ENCODE data around the gene OR6F1. TPM values are rescaled to one million over a fixed set of nuclear protein-coding genes. Genes with fewer than 3 reads are reported as not detected.
A peak's percentile ranks its signal among the peaks of the same experiment; 100 is the strongest.
"Not testable (repeated sequence)": the region's sequence is repeated elsewhere in the genome, so short reads cannot be mapped to it uniquely, and the experiment has no call there.

Gene OR6F1
- total RNA-seq, 1 donor from 2014 or later: not detected

DNA sequence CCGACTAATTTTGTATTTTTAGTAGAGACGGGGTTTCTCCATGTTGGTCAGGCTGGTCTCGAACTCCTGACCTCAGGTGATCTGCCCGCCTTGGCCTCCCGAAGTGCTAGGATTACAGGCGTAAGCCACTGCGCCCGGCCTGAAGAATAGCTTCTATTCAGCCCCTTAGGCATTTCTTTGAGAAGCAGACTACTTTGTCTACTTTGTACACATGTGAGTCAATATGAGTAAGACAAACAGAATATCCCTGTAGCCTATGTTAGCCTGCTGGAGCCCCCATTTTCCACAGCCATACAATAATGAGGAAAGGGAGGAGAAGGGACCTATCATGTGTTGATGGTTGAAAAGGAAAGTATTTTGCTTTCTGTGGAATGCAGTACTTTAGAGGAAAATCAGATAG lies 5.8 kb downstream of the OR6F1 start:
- H3K27me3 Mint-ChIP-seq (ENCODE audit: low read depth); DNase-seq (ENCODE audit: low spot score); H3K27ac Mint-ChIP-seq; H3K36me3 Mint-ChIP-seq (ENCODE audit: low read depth); intact Hi-C loops (cut with micrococcal nuclease); H3K9me3 Mint-ChIP-seq; H3K4me3 Mint-ChIP-seq (ENCODE audit: low read depth); H3K4me1 Mint-ChIP-seq (ENCODE audit: low read depth): not testable (repeated sequence)

DNA sequence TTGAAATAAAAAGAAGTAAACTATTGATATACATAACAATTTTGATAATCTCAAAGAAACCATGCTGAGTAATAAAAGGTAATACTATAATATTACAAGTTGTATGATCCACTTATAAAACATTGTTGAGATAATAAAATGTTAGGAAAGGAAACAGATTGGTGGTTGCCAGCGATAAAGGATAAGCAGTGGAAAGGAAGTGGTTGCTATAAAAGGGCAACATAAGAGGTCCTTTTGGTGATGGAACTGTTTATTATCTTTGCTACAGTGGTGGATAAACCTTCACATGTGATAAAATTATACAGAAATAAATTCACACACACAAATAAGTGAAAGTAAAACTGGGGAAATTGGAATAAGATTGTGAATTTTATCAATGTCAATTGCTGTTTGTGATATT lies 15.1 kb downstream of the OR6F1 start:
- Mint-ChIP-seq H3K27me3 (ENCODE audit: low read depth) (no peaks in the 10 kb centered on the region), H3K9me3 (no peaks in the 10 kb centered on the region), H3K36me3 (ENCODE audit: low read depth) (no peaks in the 10 kb centered on the region), H3K27ac (no peak overlapping the region), H3K4me3 (ENCODE audit: low read depth) (no peak overlapping the region), H3K4me1 (ENCODE audit: low read depth) (no peaks in the 10 kb centered on the region)
- no peak for DNase-seq (ENCODE audit: low spot score)
- intact Hi-C loops (cut with micrococcal nuclease): no loop called here

DNA sequence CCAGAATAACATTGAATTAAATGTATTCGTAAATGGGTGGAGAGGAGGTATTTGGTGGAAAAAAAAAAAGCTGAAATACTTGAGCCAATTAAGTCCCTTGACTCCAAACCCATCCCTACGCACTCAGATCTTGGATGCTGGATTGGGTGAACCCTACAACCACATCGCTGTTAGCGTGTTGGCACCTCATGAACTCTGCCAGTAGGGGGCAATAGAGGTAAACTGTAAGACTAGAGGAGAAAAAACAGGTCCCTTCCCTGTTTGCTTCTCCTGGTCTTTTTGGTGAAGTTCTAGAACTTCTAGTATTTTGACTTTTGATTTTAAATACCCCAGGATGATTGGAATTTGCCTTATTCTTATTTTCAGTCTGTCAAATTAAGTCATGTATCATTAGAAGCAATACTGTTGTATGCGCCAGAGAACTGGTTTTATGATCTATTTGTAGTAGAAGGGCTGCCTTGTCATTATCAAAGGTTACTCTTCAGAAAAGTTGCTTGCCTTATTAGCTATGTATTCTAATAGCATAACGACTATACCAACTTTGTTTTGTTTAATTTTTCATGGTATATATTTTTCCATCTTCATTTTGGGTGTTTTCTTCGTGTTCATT lies 35.1 kb downstream of the OR6F1 start:
- no peaks in the 10 kb centered on the region for H3K9me3 Mint-ChIP-seq
- H3K27me3 Mint-ChIP-seq (ENCODE audit: low read depth): no peaks in the 10 kb centered on the region
- DNase-seq (ENCODE audit: low spot score): peak; percentile 9
- no peaks in the 10 kb centered on the region for H3K36me3 Mint-ChIP-seq (ENCODE audit: low read depth)
- H3K27ac Mint-ChIP-seq: no peak overlapping the region
- intact Hi-C loops (cut with micrococcal nuclease): no loop called here
- H3K4me3 Mint-ChIP-seq (ENCODE audit: low read depth): no peak overlapping the region
- H3K4me1 Mint-ChIP-seq (ENCODE audit: low read depth): no peaks in the 10 kb centered on the region

DNA sequence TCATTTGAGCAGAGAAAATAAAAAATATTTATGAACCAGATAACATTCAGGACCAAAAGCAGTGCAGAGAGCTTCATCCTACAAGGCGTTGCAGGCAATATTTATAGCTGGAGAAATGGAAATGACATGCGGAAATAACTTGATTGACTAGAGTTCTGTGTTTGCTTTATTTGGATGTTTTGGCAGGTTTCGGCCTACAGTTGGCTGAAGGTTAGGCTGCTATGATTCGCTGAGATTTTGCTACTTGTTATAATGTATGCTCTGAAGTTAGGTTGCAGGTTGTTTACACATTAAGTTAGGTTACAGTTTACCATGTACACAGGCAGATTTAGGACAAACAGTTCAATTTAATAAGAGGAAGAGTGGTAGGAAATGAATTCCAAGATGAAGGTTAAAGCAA lies 36.3 kb downstream of the OR6F1 start:
- DNase-seq (ENCODE audit: low spot score): no peak
- H3K4me3 Mint-ChIP-seq (ENCODE audit: low read depth): no peak overlapping the region
- intact Hi-C loops (cut with micrococcal nuclease): no loop called here
- no peaks in the 10 kb centered on the region for H3K9me3 Mint-ChIP-seq
- H3K27me3 Mint-ChIP-seq (ENCODE audit: low read depth): no peaks in the 10 kb centered on the region
- no peaks in the 10 kb centered on the region for H3K4me1 Mint-ChIP-seq (ENCODE audit: low read depth)
- no peak overlapping the region for H3K27ac Mint-ChIP-seq
- no peaks in the 10 kb centered on the region for H3K36me3 Mint-ChIP-seq (ENCODE audit: low read depth)

DNA sequence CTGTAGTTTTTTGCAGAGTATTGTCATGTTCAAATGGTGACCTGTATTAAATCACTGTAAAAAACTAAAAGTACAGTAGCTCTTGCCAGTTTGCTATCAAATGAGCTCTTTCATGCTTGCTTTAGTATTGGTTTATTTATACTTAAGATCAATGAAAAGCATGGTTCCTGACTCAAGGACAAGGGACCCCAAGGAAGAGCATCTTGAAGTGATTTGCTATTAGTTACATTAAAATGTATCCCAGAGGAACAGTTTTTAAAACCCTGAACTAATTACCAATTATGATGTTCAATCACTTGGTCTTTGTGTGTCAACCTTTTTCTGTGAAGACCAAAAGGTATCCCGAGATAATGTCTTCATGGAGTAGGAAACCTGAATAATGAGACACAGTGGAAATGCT lies 36.8 kb downstream of the OR6F1 start, which contains the start of gene OR13G1:
Gene OR13G1 (minus strand): TSS at position 101 of the 400 bp plus-strand sequence. CDS start 6,698 bp downstream, outside the sequence.
- H3K4me1 Mint-ChIP-seq (ENCODE audit: low read depth): no peaks in the 10 kb centered on the region

DNA sequence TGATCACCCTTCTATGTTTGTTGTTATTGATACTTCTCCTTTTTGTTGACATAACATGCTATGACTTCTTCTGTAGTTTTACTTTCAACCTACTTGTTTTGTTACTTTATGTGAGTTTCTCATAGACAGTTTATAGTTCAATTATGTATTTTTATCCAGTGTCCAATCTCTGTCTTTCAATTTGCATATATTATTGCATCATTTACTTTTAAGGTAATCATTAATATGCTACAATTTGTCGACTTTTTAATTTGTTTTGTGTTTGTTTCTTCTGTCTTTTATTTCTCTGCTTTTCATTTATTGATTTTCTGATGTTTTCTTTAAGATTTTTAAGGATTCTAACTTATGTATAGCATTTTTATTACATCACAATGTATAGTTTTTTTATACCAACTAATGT lies 47.2 kb downstream of the OR6F1 start:
- H3K27ac Mint-ChIP-seq: no peak overlapping the region
- H3K27me3 Mint-ChIP-seq (ENCODE audit: low read depth): no peaks in the 10 kb centered on the region
- no peak for DNase-seq (ENCODE audit: low spot score)
- H3K9me3 Mint-ChIP-seq: no peaks in the 10 kb centered on the region
- H3K4me1 Mint-ChIP-seq (ENCODE audit: low read depth): no peaks in the 10 kb centered on the region
- H3K4me3 Mint-ChIP-seq (ENCODE audit: low read depth): no peak overlapping the region
- H3K36me3 Mint-ChIP-seq (ENCODE audit: low read depth): no peaks in the 10 kb centered on the region
- intact Hi-C loops (cut with micrococcal nuclease): no loop called here

More for the DNA sequence above, 36.8 kb downstream of the OR6F1 start, which contains the start of gene OR13G1:
- Mint-ChIP-seq H3K36me3 (ENCODE audit: low read depth) (no peaks in the 10 kb centered on the region), H3K9me3 (no peaks in the 10 kb centered on the region), H3K4me3 (ENCODE audit: low read depth) (no peak within 1 kb of the TSS), H3K27ac (no peak within 1 kb of the TSS), H3K27me3 (ENCODE audit: low read depth) (no peaks in the 10 kb centered on the region)
- DNase-seq (ENCODE audit: low spot score): no peak
- intact Hi-C loops (cut with micrococcal nuclease): no loop called here

Other genes with a start within 250 kb of the OR6F1 start
- not detected in 2 replicates for gene OR2C3, start 180.2 kb downstream of the OR6F1 start, total RNA-seq
- 0.43 and 0.48 TPM in 2 replicates for gene GCSAML, start 167.5 kb downstream of the OR6F1 start, total RNA-seq
- gene OR2G2, start 128.3 kb downstream of the OR6F1 start, total RNA-seq: not detected in 2 replicates
- not detected in 2 replicates for gene OR2G3, start 111.1 kb downstream of the OR6F1 start, total RNA-seq
- gene OR13G1, start 36.9 kb downstream of the OR6F1 start, total RNA-seq: not detected in 2 replicates
- not detected in 2 replicates for gene OR14K1, start 22.0 kb upstream of the OR6F1 start, total RNA-seq
- gene OR14A2, start 31.5 kb upstream of the OR6F1 start, total RNA-seq: not detected in 2 replicates
- not detected in 2 replicates for gene OR1C1, start 43.9 kb upstream of the OR6F1 start, total RNA-seq
- gene OR14A16, start 107.5 kb upstream of the OR6F1 start, total RNA-seq: not detected in 2 replicates
- gene OR11L1, start 125.2 kb upstream of the OR6F1 start, total RNA-seq: not detected in 2 replicates
- 0.30 and 0.48 TPM in 2 replicates for gene TRIM58, start 140.5 kb upstream of the OR6F1 start, total RNA-seq
- not detected in 2 replicates for gene OR2W3, start 178.9 kb upstream of the OR6F1 start, total RNA-seq
- not detected in 2 replicates for gene OR2T8, start 203.6 kb upstream of the OR6F1 start, total RNA-seq
- gene OR2AJ1, start 208.2 kb upstream of the OR6F1 start, total RNA-seq: not detected in 2 replicates
- gene OR2L8, start 232.2 kb upstream of the OR6F1 start, total RNA-seq: 0.21 TPM in 2 replicates
- gene OR2AK2, start 248.6 kb upstream of the OR6F1 start, total RNA-seq: not detected in 2 replicates

Data from activated T-helper 2 cell treated with anti-CD3 and anti-CD28 coated beads, Interferon-gamma antibody, Interleukin-2, Interleukin-4, amounts not matched to agents 10 μg/mL and 5 μg/mL and 100 μg/mL, durations not matched to agents 14 hours and 24 hours and 36 hours (primary cell).